Fibroblast of skin of back (primary cell): Measurements from ENCODE around the gene ADARB1.

Experiments used
- DNase-seq: peaks from one replicate; pipeline ENCODE4 v3.0.0-alpha.2; 2013

ADARB1 gene

GRCh38 chr21:45256021-45256911, 181.9 kb downstream of the ADARB1 start:
- DNase-seq, result no peak

GRCh38 chr21:45256912-45257672, 182.7 kb downstream of the ADARB1 start:
- DNase-seq, result no peak

GRCh38 chr21:45257673-45258341, 183.4 kb downstream of the ADARB1 start:
- DNase-seq, result no peak

- no peak for DNase-seq
Observed at GRCh38 chr21:45258466-45258865, 184.1 kb downstream of the ADARB1 start.

GRCh38 chr21:45259206-45259840, 184.9 kb downstream of the ADARB1 start:
- DNase-seq, result no peak

- no peak for DNase-seq
Observed at GRCh38 chr21:45260191-45260825, 185.9 kb downstream of the ADARB1 start.

- no peak for DNase-seq
Observed at GRCh38 chr21:45261093-45261492, 186.7 kb downstream of the ADARB1 start.

GRCh38 chr21:45262041-45262581, 187.7 kb downstream of the ADARB1 start:
- no peak for DNase-seq

GRCh38 chr21:45262616-45263015, 188.2 kb downstream of the ADARB1 start:
- DNase-seq, result no peak

GRCh38 chr21:45263534-45263933, 189.2 kb downstream of the ADARB1 start:
- DNase-seq, result no peak

- no peak for DNase-seq
Observed at GRCh38 chr21:45264146-45264911, 189.9 kb downstream of the ADARB1 start.

- no peak for DNase-seq
Observed at GRCh38 chr21:45264912-45265515, 190.6 kb downstream of the ADARB1 start.

- no peak for DNase-seq
Observed at GRCh38 chr21:45265721-45266517, 191.5 kb downstream of the ADARB1 start.

GRCh38 chr21:45266518-45267389, 192.4 kb downstream of the ADARB1 start:
- peak; percentile 76 for DNase-seq

GRCh38 chr21:45267390-45267760, 193.0 kb downstream of the ADARB1 start:
- no peak for DNase-seq

GRCh38 chr21:45269861-45270260, 195.5 kb downstream of the ADARB1 start:
- DNase-seq, result no peak

- DNase-seq, result no peak
Observed at GRCh38 chr21:45270306-45270821, 196.0 kb downstream of the ADARB1 start.
